ENCODE measurements around the gene RRP7A. TPM values are rescaled to one million over a fixed set of nuclear protein-coding genes. Genes with fewer than 3 reads are reported as not detected.
"Not testable (repeated sequence)": the region's sequence is repeated elsewhere in the genome, so short reads cannot be mapped to it uniquely, and the experiment has no call there.

Gene RRP7A
- total RNA-seq, 1 donor from 2014 or later, result 39.8 TPM

DNA sequence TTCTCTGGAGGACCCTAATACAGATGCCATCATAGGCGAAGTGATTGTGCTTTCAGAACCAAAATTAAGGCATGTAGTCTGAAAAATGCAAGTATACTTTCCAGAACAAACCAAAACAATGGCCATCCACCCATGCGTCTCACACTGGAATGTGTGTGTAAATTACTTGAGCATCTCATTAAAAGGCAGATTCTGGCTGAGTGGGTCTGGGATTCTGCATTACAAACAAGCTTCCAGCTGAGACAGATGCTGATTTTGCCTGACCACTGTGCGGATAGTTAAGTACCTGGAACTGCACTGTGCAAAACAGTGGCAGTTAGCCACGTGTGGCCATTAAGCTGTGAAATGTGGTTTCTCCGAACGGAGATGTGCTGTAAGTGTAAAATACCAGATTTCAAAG lies 26.2 kb downstream of the RRP7A start:
- no peak for FAIRE-seq
- no peak overlapping the region for H3K4me3 ChIP-seq (ENCODE audit: low read depth, low read length)
- peaks cover 1% of the 10 kb centered on the region for H3K27me3 ChIP-seq (ENCODE audit: control insufficient read depth, insufficient read depth, low read length)
- DNase-seq (ENCODE audit: low read depth), result no peak
- H3K36me3 ChIP-seq (ENCODE audit: control insufficient read depth, insufficient read depth, low read length), result no peaks in the 10 kb centered on the region
- TF ChIP-seq, protein P1, sequence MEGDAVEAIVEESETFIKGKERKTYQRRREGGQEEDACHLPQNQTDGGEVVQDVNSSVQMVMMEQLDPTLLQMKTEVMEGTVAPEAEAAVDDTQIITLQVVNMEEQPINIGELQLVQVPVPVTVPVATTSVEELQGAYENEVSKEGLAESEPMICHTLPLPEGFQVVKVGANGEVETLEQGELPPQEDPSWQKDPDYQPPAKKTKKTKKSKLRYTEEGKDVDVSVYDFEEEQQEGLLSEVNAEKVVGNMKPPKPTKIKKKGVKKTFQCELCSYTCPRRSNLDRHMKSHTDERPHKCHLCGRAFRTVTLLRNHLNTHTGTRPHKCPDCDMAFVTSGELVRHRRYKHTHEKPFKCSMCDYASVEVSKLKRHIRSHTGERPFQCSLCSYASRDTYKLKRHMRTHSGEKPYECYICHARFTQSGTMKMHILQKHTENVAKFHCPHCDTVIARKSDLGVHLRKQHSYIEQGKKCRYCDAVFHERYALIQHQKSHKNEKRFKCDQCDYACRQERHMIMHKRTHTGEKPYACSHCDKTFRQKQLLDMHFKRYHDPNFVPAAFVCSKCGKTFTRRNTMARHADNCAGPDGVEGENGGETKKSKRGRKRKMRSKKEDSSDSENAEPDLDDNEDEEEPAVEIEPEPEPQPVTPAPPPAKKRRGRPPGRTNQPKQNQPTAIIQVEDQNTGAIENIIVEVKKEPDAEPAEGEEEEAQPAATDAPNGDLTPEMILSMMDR (IDR thresholded peaks at IDR 0.05; ENCODE audit: insufficient read depth, low read length, severe bottlenecking), result no peak

DNA sequence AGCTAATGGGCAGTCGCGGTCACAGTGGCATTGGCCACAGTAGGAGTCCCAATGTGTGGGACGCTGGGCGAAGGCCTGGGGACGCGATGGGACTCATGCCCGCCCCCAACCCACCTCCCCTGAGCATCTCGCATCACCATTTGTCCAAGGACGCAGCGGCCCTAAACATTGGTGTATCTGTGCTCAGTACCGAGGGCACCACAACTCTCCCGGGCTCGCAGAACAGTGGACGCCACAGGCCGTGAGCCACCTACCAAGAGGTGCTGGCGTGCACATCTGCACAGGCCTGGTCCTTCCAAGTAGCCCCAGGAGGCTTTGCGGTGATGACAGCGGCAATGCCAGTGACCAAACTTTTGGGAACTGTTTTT lies 27.3 kb downstream of the RRP7A start:
- no peak for FAIRE-seq
- TF ChIP-seq, protein P1 (IDR thresholded peaks at IDR 0.05; ENCODE audit: insufficient read depth, low read length, severe bottlenecking), result no peak

DNA sequence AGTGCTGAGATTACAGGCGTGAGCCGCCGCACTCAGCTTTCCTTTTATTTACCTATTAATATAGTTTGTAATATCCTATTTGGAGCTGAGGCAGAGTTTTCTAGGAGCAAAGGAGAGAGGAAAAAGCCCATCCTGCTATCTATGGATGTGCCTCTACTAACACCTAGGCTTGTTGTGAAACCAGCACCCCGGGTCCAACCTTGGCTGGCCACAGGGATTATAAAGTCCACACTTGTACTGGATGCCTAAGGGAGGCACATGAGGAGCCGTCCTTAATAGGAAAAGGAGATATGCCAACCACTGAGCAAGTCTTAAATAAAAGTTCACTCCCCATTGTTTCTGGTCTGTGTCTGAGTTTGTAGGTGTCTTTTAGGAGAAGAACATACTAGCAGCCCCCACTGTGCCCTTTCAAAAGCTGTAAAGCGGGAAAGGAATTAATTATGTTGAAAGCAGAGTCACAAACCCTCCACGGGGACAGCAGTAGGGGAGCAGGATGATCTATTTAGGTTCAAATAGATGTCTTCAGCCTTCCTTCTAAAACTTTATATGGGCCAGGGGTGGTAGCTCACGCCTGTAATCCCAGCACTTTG lies 29.3 kb downstream of the RRP7A start:
- TF ChIP-seq, protein P1 (IDR thresholded peaks at IDR 0.05; ENCODE audit: insufficient read depth, low read length, severe bottlenecking), result no peak

More for the DNA sequence above, 27.3 kb downstream of the RRP7A start:
- H3K27me3 ChIP-seq (ENCODE audit: control insufficient read depth, insufficient read depth, low read length), result peaks cover 1% of the 10 kb centered on the region
- no peak for DNase-seq (ENCODE audit: low read depth)
- no peak overlapping the region for H3K4me3 ChIP-seq (ENCODE audit: low read depth, low read length)
- H3K36me3 ChIP-seq (ENCODE audit: control insufficient read depth, insufficient read depth, low read length), result no peaks in the 10 kb centered on the region

DNA sequence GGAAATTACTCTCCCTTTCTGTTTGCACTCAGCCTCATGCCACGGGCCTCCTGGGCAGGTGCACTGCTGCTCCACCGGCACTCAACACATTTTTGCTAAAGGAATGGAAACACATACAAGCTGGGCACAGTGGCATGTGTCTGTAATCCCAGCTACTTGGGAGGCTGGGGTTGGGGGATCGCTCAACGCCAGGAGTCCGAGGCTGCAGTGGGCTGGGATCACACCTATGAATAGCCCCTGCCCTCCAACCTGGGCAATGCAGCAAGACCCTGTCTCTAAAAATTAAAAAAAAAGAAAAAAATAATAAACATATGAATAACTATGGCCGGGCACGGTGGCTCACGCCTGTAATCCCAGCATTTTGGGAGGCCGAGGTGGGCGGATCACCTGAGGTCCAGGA lies 30.6 kb downstream of the RRP7A start:
- Histone ChIP-seq H3K4me3 (ENCODE audit: low read depth, low read length) (no peak overlapping the region), H3K36me3 (ENCODE audit: control insufficient read depth, insufficient read depth, low read length) (no peaks in the 10 kb centered on the region), H3K27me3 (ENCODE audit: control insufficient read depth, insufficient read depth, low read length) (peaks cover 1% of the 10 kb centered on the region)
- DNase-seq (ENCODE audit: low read depth) (no peak), FAIRE-seq (no peak)
- TF ChIP-seq, protein P1 (IDR thresholded peaks at IDR 0.05; ENCODE audit: insufficient read depth, low read length, severe bottlenecking), result no peak

More for the DNA sequence above, 29.3 kb downstream of the RRP7A start:
- no peak for DNase-seq (ENCODE audit: low read depth)
- Histone ChIP-seq H3K27me3 (ENCODE audit: control insufficient read depth, insufficient read depth, low read length) (peaks cover 1% of the 10 kb centered on the region), H3K36me3 (ENCODE audit: control insufficient read depth, insufficient read depth, low read length) (no peaks in the 10 kb centered on the region), H3K4me3 (ENCODE audit: low read depth, low read length) (no peak overlapping the region)
- no peak for FAIRE-seq

DNA sequence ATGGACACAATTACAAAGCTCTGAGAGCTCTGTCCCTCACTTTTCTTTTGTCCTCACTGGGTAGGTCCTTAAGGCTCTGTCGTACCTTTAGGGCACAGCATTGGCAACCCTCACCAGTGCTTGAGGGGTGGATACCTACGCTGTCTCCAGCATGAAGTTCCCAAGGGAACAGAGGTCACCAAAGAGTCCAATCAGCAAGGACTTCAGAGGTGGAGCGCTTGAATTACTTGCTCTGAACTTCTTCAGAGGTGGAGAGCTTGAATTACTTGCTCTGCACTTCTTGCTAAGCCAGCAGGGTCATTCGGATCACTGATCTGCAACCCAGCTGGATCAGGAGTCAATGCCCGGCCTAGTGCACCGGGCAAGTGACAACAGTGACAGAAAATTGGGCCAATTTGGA lies 35.1 kb downstream of the RRP7A start:
- DNase-seq (ENCODE audit: low read depth) (no peak), FAIRE-seq (no peak)
- no peaks in the 10 kb centered on the region for H3K27me3 ChIP-seq (ENCODE audit: control insufficient read depth, insufficient read depth, low read length)
- H3K36me3 ChIP-seq (ENCODE audit: control insufficient read depth, insufficient read depth, low read length), result no peaks in the 10 kb centered on the region
- TF ChIP-seq, protein P1 (IDR thresholded peaks at IDR 0.05; ENCODE audit: insufficient read depth, low read length, severe bottlenecking), result no peak
- no peak overlapping the region for H3K4me3 ChIP-seq (ENCODE audit: low read depth, low read length)

DNA sequence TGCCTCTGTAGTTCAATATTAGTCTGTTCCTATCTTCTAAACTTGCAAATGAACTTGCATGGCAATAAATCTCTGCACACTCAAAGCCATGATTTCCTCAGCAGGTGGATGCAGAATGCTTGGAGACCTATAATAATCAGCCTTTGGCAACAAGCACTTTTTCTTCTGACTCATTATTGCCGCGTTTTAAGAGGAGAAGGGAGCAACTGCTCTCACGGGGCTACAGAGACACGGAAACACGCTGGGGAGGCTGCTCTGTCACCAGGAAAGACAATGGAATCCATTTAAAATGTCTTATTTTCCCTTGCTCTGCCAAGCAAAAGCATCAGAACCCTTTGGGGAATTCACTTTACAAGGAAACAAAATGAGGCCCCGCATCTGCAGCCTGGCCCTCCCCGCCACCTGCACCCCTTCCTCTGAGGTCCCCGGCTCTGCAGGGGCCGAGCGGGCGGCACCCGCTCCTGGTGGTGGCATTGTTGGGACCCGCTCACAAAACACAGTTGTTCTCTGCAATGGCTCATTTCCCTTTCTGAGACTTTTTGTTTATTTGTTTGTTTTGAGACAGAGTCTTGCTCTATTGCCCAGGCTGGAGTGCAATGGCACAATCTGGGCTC lies 35.9 kb downstream of the RRP7A start:
- H3K36me3 ChIP-seq (ENCODE audit: control insufficient read depth, insufficient read depth, low read length); DNase-seq (ENCODE audit: low read depth); FAIRE-seq; H3K4me3 ChIP-seq (ENCODE audit: low read depth, low read length); H3K27me3 ChIP-seq (ENCODE audit: control insufficient read depth, insufficient read depth, low read length): not testable (repeated sequence)

Data from bronchial epithelial cell (primary cell).